Tibial artery (tissue), 4 donors: Measurements from ENCODE around the gene DOCK10.

ENCODE experiments used
- DNase-seq, 2 donors: peaks; one replicate each; pipeline ENCODE4 v3.0.0-alpha.2; 2019
- H3K27ac ChIP-seq, 2 donors: fragments of 200-600 bp; sonication (generic) in 1 of 2; 1 replicate in 1 of 2; 2 replicates in 1 of 2; pipeline ENCODE4 v1.5.1; 2018 to 2019; ENCODE audit warnings: mild to moderate bottlenecking in 1 of 2
- H3K27me3 ChIP-seq, 2 donors: fragments of 200-600 bp; sonication (generic) in 1 of 2; one replicate each; pipeline versions ENCODE4 v1.5.1 to v1.6.0; 2016 to 2019
- H3K36me3 ChIP-seq, 3 donors: fragments of 200-600 bp; sonication (generic) in 2 of 3; one replicate each; pipeline ENCODE4 v1.5.1; 2016 to 2019; ENCODE audit warnings: mild to moderate bottlenecking in 2 of 3
- H3K4me1 ChIP-seq, 4 donors: fragments of 200-600 bp; sonication (generic) in 2 of 4; 1 replicate in 3 of 4; 2 replicates in 1 of 4; pipeline ENCODE4 v1.5.1; 2016 to 2019
- H3K4me3 ChIP-seq, 2 donors: fragments of 200-600 bp; sonication (generic) in 1 of 2; 1 replicate in 1 of 2; 2 replicates in 1 of 2; pipeline ENCODE4 v1.5.1; 2018 to 2019; ENCODE audit warnings: mild to moderate bottlenecking in 2 of 2
- H3K9me3 ChIP-seq, 3 donors: fragments of 200-600 bp; sonication (generic) in 1 of 3; one replicate each; pipeline ENCODE4 v1.5.1; 2016 to 2019
- CTCF ChIP-seq, 2 experiments: fragments of 200-600 bp in 1 of 2; fragments of 450-650 bp in 1 of 2; IDR thresholded peaks; one replicate each; pipeline ENCODE4 v1.5.1; 2017 to 2019; ENCODE audit warnings: antibody characterized with exemption in 2 of 2, mild to moderate bottlenecking in 1 of 2, moderate library complexity in 1 of 2
- intact Hi-C: fragments of 100-400 bp; cut with DNase I; formaldehyde crosslinking; loops from one replicate; pipeline ENCODE4 v1.15.0; 2023; ENCODE audit warnings: low total_unique reads

DOCK10 gene

GRCh38 chr2:224820283-224820991, 221.8 kb downstream of the DOCK10 start:
- Histone ChIP-seq H3K36me3 (peaks cover 8 to 30% (median 25%) of the 10 kb centered on the region in 3 donors), H3K9me3 (no peaks in the 10 kb centered on the region), H3K4me1 (no peaks in the 10 kb centered on the region), H3K27me3 (no peaks in the 10 kb centered on the region), H3K27ac (no peak overlapping the region), H3K4me3 (no peak overlapping the region)
- intact Hi-C loops: no loop called here
- TF ChIP-seq CTCF (IDR thresholded peaks at IDR 0.05): no peak
- DNase-seq: no peak

GRCh38 chr2:224819075-224819474, 223.2 kb downstream of the DOCK10 start:
- Histone ChIP-seq H3K36me3 (peaks cover 20 to 40% (median 29%) of the 10 kb centered on the region in 3 donors), H3K4me1 (no peaks in the 10 kb centered on the region), H3K9me3 (no peaks in the 10 kb centered on the region), H3K27me3 (no peaks in the 10 kb centered on the region), H3K4me3 (no peak overlapping the region), H3K27ac (no peak overlapping the region)
- intact Hi-C loops: no loop called here
- no peak for TF ChIP-seq CTCF (IDR thresholded peaks at IDR 0.05)
- DNase-seq: no peak

- no peak for TF ChIP-seq CTCF (IDR thresholded peaks at IDR 0.05)
- H3K9me3 ChIP-seq: no peaks in the 10 kb centered on the region
- intact Hi-C loops: no loop called here
- H3K27me3 ChIP-seq: no peaks in the 10 kb centered on the region
- no peak for DNase-seq
- H3K36me3 ChIP-seq: peaks cover 33 to 42% (median 35%) of the 10 kb centered on the region in 3 donors
- no peak overlapping the region for H3K27ac ChIP-seq
- no peak overlapping the region for H3K4me3 ChIP-seq
- no peaks in the 10 kb centered on the region for H3K4me1 ChIP-seq
Measured at GRCh38 chr2:224817676-224818075, 224.6 kb downstream of the DOCK10 start.

GRCh38 chr2:224816816-224817215, 225.5 kb downstream of the DOCK10 start:
- H3K27me3 ChIP-seq: no peaks in the 10 kb centered on the region
- no peak for TF ChIP-seq CTCF (IDR thresholded peaks at IDR 0.05)
- H3K4me3 ChIP-seq: no peak overlapping the region
- no peak overlapping the region for H3K27ac ChIP-seq
- intact Hi-C loops: no loop called here
- no peaks in the 10 kb centered on the region for H3K4me1 ChIP-seq
- DNase-seq: no peak
- H3K36me3 ChIP-seq: peaks cover 30 to 37% (median 33%) of the 10 kb centered on the region in 3 donors
- no peaks in the 10 kb centered on the region for H3K9me3 ChIP-seq

- Histone ChIP-seq H3K27ac (no peak overlapping the region), H3K27me3 (no peaks in the 10 kb centered on the region), H3K4me1 (no peaks in the 10 kb centered on the region), H3K36me3 (peaks cover 22 to 32% (median 30%) of the 10 kb centered on the region in 3 donors), H3K9me3 (no peaks in the 10 kb centered on the region), H3K4me3 (no peak overlapping the region)
- no peak for TF ChIP-seq CTCF (IDR thresholded peaks at IDR 0.05)
- DNase-seq: no peak
- intact Hi-C loops: no loop called here
Measured at GRCh38 chr2:224813578-224813977, 228.7 kb downstream of the DOCK10 start.
